CD4-positive, alpha-beta T cell treated with Interferon gamma for 1 hour (primary cell): ENCODE data around the gene FCGR3A.
"Not testable (repeated sequence)": the region's sequence is repeated elsewhere in the genome, so short reads cannot be mapped to it uniquely, and the experiment has no call there.

Source experiments
- DNase-seq: peaks from one replicate; pipeline ENCODE4 v3.0.0-alpha.2; 2020

Gene FCGR3A

DNA sequence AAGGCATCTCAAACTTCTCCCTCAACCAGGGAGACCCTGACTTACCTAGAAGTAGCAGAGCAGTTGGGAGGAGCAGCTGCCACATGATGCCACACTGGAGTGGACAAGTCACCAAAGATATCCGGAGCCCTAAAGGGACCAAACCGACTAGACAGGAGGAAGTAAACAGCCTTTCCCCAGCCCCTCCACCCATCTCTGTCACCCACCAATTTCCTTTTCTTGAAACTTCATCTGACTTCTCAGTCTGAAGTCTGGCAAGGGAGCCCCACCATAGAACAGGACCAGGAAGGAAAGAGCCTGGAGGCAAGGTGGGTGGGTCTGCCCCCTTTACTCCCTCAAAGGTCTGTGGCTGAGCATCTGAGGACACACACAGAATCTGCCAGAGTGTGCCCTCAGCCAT, at the start of gene FCGR3A:
FCGR3A (minus strand) TSS at position 167 of the 400 bp plus-strand sequence; CDS start at position 85, 82 bp downstream.
- DNase-seq, result peak; percentile 29

GRCh38 chr1:161597077-161597476, 47.5 kb upstream of the FCGR3A start:
- not testable (repeated sequence) for DNase-seq

- DNase-seq, result not testable (repeated sequence)
These were observed 46.0 kb upstream of the FCGR3A start for GRCh38 chr1:161595583-161595982.

DNA sequence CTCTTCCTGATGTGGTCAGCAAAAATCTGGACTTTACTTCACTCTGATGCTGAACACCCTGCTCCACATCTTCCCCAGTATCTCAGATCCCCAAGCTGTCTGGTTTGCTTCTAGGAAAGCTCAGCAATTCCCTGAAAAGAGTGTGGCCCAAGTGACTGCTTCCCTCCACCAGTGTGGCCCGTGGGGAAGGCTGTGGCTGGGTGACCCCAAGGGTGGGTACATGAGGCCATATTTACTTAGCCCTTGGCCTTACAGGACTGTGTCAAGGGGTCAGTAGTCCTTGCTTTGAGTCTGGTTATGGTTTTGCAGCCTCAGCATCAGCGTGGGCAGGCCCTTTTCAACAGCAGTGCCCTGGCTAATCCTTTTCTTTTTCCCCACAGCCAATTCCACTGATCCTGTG, 45.6 kb upstream of the FCGR3A start:
- DNase-seq, result not testable (repeated sequence)

- not testable (repeated sequence) for DNase-seq
These were observed 44.8 kb upstream of the FCGR3A start for GRCh38 chr1:161594269-161594984.

GRCh38 chr1:161593092-161593755, 43.6 kb upstream of the FCGR3A start:
- DNase-seq, result not testable (repeated sequence)

DNA sequence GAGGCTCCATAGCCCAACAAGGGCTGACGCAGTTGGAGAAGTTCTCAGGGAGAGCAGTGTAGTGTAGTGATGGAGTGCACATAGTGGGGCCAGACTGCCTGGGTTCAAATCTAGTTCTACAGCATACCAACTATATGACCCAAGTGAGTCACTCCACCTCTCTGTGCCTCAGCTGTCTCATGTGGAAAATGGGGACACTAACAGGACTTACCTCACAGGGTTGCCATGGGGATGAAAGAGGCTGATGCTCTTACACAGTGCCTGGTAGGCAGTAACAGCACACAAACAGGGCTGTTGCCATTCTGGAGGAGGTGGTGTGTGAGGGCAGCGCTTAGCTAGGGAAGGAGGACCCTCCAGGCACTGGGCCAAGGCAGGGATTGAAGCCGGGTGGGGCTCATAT, 43.0 kb upstream of the FCGR3A start:
- DNase-seq, result not testable (repeated sequence)

DNA sequence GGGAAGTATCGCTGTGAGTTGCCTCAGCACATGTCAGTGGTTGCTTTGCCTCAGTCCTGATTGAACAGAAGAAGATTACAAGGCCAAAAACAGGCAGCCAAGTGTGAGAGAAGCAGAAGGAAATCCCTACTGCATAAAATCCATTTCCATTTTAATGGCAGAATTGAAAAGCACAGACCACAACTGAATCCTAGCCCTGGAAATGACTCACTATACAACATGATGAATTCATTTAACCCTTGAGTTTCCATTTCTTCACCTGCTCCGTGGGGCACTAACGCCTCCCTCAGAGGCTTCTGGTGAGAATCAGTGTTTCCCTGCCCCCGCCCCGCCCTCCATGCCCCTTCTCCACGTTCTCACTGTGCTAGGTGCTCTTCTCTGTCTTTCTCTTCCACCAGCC, 40.3 kb upstream of the FCGR3A start:
- not testable (repeated sequence) for DNase-seq

DNA sequence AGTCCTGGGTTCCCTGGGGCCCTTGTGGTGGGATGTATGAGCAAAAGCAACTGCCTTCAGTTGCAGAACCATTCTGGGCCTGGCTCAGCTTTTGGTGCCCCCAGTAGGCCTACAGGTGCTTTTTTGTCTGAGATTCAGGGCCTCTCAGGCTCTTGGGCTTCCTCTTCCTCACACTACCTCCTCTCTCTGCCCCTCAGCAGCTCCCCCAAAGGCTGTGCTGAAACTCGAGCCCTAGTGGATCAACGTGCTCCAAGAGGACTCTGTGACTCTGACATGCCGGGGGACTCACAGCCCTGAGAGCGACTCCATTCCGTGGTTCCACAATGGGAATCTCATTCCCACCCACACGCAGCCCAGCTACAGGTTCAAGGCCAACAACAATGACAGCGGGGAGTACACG, 39.7 kb upstream of the FCGR3A start:
- DNase-seq, result not testable (repeated sequence)

GRCh38 chr1:161588596-161588995, 39.0 kb upstream of the FCGR3A start:
- not testable (repeated sequence) for DNase-seq

DNA sequence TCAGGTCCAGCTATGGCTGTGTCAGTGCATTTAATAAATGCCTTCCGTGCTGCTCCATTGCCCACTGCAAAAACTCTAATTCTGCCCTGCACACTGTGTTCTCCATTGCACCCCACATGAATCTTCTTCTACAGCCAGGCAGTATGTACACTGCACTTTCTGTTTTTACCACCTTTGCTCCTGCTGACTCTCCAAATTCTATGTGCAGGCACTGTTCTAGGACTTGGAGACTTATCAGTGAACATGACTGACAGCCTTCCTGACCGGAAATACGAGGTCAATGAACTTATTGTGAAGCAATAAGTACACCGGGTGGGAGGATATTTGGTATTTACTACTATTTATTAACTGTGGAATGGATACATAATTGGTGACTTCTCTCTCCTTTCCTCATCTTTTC, 33.3 kb upstream of the FCGR3A start:
- not testable (repeated sequence) for DNase-seq

GRCh38 chr1:161580879-161581537, 31.4 kb upstream of the FCGR3A start:
- not testable (repeated sequence) for DNase-seq

DNA sequence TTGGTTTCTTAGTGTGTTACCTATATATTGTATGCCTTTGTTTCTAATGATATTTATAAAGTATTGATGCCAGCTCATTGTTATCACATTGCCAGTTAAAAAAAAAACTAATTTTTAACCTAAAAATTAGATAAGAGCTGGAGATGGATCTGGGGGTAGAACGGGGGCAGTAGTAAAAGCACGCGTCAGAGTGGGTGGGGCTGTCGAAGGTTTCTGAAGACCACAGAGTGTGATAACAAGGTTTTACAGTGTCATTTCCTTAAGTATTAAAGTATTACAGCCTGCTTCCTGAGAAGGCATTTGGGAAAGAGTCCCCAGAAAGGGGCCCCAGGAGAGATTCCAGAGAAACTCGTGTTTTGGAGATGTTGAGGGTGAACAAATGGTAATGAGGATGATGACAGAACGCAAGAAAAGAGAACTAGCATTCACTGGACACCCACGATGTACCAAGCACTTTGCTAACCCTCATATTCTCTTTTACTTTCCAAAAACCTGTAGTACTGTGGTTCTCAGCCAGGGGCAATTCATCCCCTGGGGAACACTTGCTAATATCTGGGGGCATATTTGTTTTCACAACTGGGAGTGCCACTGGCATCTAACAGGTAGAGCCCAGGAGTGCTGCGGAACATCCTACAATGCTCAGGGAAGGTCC, 30.4 kb upstream of the FCGR3A start:
- DNase-seq, result not testable (repeated sequence)

DNA sequence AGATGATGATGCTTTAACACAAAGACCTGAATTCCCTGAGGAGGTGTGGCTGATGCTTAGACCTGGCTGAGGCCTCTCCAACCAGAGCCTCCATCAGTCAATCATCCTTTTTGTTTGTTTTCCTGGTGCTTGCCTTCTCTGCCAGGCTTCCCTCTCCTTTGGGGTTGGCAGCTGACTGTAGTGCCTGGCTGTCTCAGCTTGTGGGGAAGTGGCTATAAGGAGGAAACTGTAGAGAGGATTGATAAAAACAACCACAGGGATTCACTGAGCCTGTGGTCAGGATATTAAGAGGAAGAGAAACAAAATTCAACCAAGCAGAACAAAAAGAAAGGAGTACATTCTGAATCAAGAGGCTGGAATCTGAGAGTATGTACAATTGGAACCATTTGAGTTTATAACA, 27.1 kb upstream of the FCGR3A start:
- not testable (repeated sequence) for DNase-seq

DNA sequence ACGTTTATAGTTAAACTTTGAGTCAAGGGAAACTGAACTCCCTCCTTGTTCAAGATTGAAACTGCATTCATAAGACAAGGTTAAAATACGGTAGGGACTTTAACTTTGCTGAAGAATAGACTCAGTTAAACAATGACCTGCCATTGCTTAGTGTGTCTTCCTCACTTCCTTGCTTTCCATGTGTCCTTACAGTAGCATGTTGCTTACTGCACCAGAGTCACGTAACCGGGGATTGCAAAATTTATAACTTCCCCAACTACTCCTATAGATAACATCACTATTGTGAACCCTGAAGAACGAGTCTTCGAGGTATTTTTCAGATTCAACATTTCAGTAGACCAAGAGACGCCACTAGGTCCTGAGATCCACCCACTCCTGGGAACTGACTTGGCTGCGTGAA, 22.1 kb upstream of the FCGR3A start:
- DNase-seq, result not testable (repeated sequence)

DNA sequence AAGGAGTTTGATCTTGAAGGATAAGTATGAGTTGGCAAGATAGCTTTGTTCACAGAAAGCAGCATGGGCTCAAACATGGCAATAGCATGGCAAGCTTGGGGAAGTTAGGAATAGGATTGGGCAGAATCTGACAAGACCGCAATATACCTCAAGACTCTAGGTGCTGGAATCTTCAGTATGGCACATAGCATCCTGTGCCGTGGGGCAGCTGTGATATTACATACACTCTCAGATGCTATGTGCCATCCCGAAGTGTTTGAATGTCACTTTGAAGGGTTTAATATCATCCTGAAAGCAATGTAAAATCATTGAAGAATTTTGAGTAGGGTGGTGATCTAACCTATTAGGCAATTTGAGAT, 17.0 kb upstream of the FCGR3A start:
- not testable (repeated sequence) for DNase-seq

- not testable (repeated sequence) for DNase-seq
These were observed 13.9 kb upstream of the FCGR3A start for GRCh38 chr1:161563522-161563921.

DNA sequence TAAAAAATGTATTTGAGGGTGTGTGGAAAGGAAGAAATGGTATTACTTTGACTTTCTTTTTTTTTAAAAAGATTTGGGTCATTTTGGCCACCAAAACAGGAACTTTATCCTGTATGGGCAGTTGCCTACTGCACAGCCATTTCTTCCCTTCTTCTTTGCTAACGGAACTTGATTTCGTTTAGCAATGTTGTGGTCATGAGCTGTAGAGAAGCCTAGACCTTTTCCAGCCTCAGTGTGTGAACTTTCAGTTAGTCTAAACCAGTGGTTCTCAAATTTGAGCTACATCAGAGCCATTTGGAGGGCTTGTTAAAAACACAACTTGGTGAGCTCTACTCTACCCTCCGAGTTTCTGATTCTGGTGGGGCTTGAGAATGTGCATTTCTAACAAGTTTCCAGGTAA, 12.8 kb upstream of the FCGR3A start:
- not testable (repeated sequence) for DNase-seq

GRCh38 chr1:161560960-161561715, 11.5 kb upstream of the FCGR3A start:
- peak; percentile 34 for DNase-seq

DNA sequence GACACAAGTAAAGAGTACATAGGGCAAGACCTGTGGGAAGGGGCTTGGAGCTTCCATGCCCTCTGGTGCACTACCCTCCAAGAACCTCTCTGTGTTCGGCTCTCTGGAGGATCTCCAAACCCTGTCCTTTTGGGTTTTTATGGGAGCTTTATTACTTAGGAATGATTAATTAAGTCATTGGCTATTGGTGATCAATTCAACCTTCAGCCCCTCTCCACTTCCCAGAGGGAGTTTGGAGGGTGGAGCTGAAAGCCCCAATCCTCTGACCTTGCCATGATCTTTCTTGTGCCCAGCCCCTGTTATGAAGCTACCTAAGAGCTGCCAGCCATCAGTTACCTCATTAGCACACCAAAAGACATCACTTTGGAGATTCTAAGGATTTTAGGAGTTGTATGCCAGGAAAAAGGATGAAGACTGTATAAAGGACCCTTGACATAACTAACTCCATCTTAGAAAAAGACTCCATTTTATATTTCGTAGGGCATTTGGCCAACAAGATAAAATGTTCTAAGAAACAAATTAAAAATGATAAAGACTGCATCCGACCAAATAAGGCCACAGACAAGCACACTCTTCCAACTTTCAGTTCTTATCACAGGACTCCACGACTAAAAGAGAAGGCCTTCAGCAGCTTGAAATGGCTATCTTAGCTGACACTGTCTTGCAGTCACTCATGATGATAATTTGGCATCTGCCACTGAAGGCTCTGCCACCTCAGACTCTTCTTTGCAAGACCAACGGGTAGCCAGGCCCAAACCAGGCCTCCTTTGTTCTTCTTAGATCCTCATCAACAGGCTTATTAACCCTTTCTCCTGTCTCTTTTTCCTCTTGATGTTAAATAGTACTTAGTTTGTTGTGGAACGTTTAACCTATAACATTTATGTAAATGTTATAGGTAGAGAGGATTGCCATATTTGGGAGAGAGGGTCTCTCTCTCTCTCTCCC, 8.2 kb upstream of the FCGR3A start:
- DNase-seq, result not testable (repeated sequence)

- DNase-seq, result not testable (repeated sequence)
These were observed 7.4 kb upstream of the FCGR3A start for GRCh38 chr1:161556990-161557389.
